ENCODE data around the gene CDH16. TPM values are rescaled to one million over a fixed set of nuclear protein-coding genes. Genes with fewer than 3 reads are reported as not detected.

The CDH16 gene
- total and polyA plus RNA-seq, 2 of the 13 experiments (the other 11 are each of a cell fraction or from before 2014, with no cell fraction given), result 2.7 to 3.9 TPM

GRCh38 chr16:66911112-66911511 lies 7.6 kb downstream of the CDH16 start:
- FAIRE-seq, result no peak

More at GRCh38 chr16:66911112-66911511, 7.6 kb downstream of the CDH16 start:
- Histone ChIP-seq H3K4me1 (ENCODE audit: insufficient read depth, low read length) (peaks cover 34% of the 10 kb centered on the region), H4K20me1 (ENCODE audit: insufficient read depth, low read length) (no peaks in the 10 kb centered on the region), H3K27me3 (ENCODE audit: control insufficient read depth in 1 of 2, insufficient read depth in 2 of 2, low read length in 2 of 2) (no peaks in the 10 kb centered on the region; a peak in 1 of 5 replicates), H3K9me3 (ENCODE audit: low read length) (no peaks in the 10 kb centered on the region), H3K4me3 (replicated peaks in 1 of 3; ENCODE audit: insufficient read depth in 1 of 3, low read depth in 2 of 3, low read length in 3 of 3) (no peak overlapping the region), H3K27ac (ENCODE audit: extremely low read length, insufficient read depth, low read length) (no peak overlapping the region), H3K36me3 (replicated peaks in 1 of 2; ENCODE audit: control insufficient read depth in 1 of 2, insufficient read depth in 2 of 2, low read length in 2 of 2) (no peaks in the 10 kb centered on the region), H3K9ac (ENCODE audit: insufficient read depth, low read depth, low read length) (no peak overlapping the region), H3K4me2 (ENCODE audit: low read depth, low read length) (no peak overlapping the region), H2AFZ (ENCODE audit: low read length) (no peak overlapping the region), H3K79me2 (ENCODE audit: insufficient read depth, low read length) (no peaks in the 10 kb centered on the region)
- DNase-seq (ENCODE audit: low spot score), result no peak
- TF ChIP-seq PPARG (CRISPR knock-in tag; conservative IDR thresholded peaks at IDR 0.05) (no peak), SRSF1 (optimal IDR thresholded peaks at IDR 0.05; ENCODE audit: low read depth, low read length) (no peak), ZSCAN30 (CRISPR knock-in tag; IDR thresholded peaks at IDR 0.05) (no peak), HNRNPL (IDR thresholded peaks at IDR 0.05; ENCODE audit: low read depth, low read length) (no peak), ZNF589 (CRISPR knock-in tag; conservative IDR thresholded peaks at IDR 0.05) (no peak), ZNF710 (CRISPR knock-in tag; IDR thresholded peaks at IDR 0.05; ENCODE audit: borderline replicate concordance) (no peak), ELF3 (CRISPR knock-in tag; IDR thresholded peaks at IDR 0.05) (no peak), ZNF768 (CRISPR knock-in tag; IDR thresholded peaks at IDR 0.05) (peak; percentile 78; the same call in 1 of the 2 replicates), ZNF275 (CRISPR knock-in tag; IDR thresholded peaks at IDR 0.05; ENCODE audit: borderline replicate concordance) (no peak)
- BruUV-seq (replicated peaks), result no TSS peak
- CTCF ChIA-PET (ENCODE audit: low intra/inter-chr PET ratio, low total read pairs), result no interaction called here
- intact Hi-C loops (cut with micrococcal nuclease; ENCODE audit: unreplicated experiment), result no loop called here
- POLR2A ChIA-PET, result interaction anchor here (1.2 to 2.2 kb wide), 5 partner anchors 7 to 31 kb away, joined by 3 to 15 read pairs (median 5); partner anchors contain the start of genes CDH16, CIAO2B and PDP2
- 24% methylated on average over 3 of the region's 5 CpGs for WGBS (ENCODE audit: low lambda C conversion rate)
- in situ Hi-C loops (cut with HindIII; ENCODE audit: extremely low pct_ligation_motif_present, low pct_unique_long_range_greater_than_20kb), result no loop called here
- ATAC-seq, result no peak

Data from HepG2 (cell line).